HepG2 (cell line): ENCODE data around the gene ARL16. TPM values are rescaled to one million over a fixed set of nuclear protein-coding genes. Genes with fewer than 3 reads are reported as not detected.
A peak's percentile ranks its signal among the peaks of the same experiment; 100 is the strongest.

Experiments
- CBX2 ChIP-seq, 2 experiments: fragments of 200-600 bp in 1 of 2; sonication (generic); formaldehyde crosslinking in 1 of 2; IDR thresholded peaks; 2 replicates each; pipeline versions ENCODE4 v1.7.0 to v1.8.1; 2018 to 2022; ENCODE audit warnings: low read depth in 2 of 2, low read length in 1 of 2, mild to moderate bottlenecking in 1 of 2, missing genetic modification reagents in 1 of 2
- ELF4 ChIP-seq: sonication (generic); formaldehyde crosslinking; IDR thresholded peaks from 2 replicates; pipeline ENCODE4 v1.5.0; 2020; ENCODE audit warnings: missing genetic modification reagents, mild to moderate bottlenecking, moderate library complexity, borderline replicate concordance
- NFRKB ChIP-seq: fragments of 450-650 bp; IDR thresholded peaks from 2 replicates; pipeline ENCODE4 v1.6.1; 2017
- POLR2G ChIP-seq: fragments of 200-400 bp; formaldehyde crosslinking; IDR thresholded peaks from 2 replicates; pipeline ENCODE4 v1.6.1; 2018; ENCODE audit warnings: mild to moderate bottlenecking, low read depth, low read length, moderate library complexity
- RXRA ChIP-seq: sonication (generic); formaldehyde crosslinking; IDR thresholded peaks from 2 replicates; pipeline ENCODE4 v1.5.1; 2020; ENCODE audit warnings: missing genetic modification reagents
- RXRB ChIP-seq: IDR thresholded peaks from 2 replicates; pipeline ENCODE4 v1.6.1; 2016; ENCODE audit warnings: borderline replicate concordance, missing genetic modification reagents, missing compliant biosample characterization
- ZGPAT ChIP-seq: IDR thresholded peaks from 2 replicates; pipeline ENCODE4 v1.6.1; 2016; ENCODE audit warnings: mild to moderate bottlenecking
- ZNF318 ChIP-seq: sonication (generic); formaldehyde crosslinking; IDR thresholded peaks from 2 replicates; pipeline ENCODE4 v1.4.0; 2020; ENCODE audit warnings: mild to moderate bottlenecking, missing genetic modification reagents
- polyA plus RNA-seq, 8 experiments: library from polyadenylated mRNA; depleted of rRNA in 3 of 8; stranded (reverse) in 7 of 8; unstranded in 1 of 8; fragments of >200 nt; fragmentation: Illumina TruSeq in 4 of 8; extraction: Trizol in 4 of 8; gene quantifications; 2 replicates each; pipeline versions ENCODE4 v1.2.1 to v1.2.3, GENCODE V29; 2011 to 2016; ENCODE audit warnings: low read depth in 4 of 8, missing spikeins in 1 of 8, mixed read lengths in 1 of 8; ENCODE audit not compliant: insufficient read depth in 1 of 8
- total RNA-seq, 5 experiments: library from RNA; depleted of rRNA; stranded (reverse); fragments of >200 nt; fragmentation: Illumina TruSeq; extraction: Trizol; gene quantifications; 2 replicates each; pipeline ENCODE4 v1.2.3, GENCODE V29; 2016; ENCODE audit warnings: low read depth in 1 of 5
- TF ChIP-seq, protein P1 (sequence below): sonication (generic); formaldehyde crosslinking; IDR thresholded peaks from 2 replicates; pipeline ENCODE4 v1.4.0; 2020; ENCODE audit warnings: mild to moderate bottlenecking, low read depth, missing genetic modification reagents
- TF ChIP-seq, protein P2 (sequence below), 2 experiments: sonication (generic) in 1 of 2; formaldehyde crosslinking in 1 of 2; IDR thresholded peaks; 2 replicates each; pipeline versions ENCODE4 v1.5.1 to v1.6.1; 2011 to 2020; ENCODE audit warnings: borderline replicate concordance in 1 of 2, low read depth in 1 of 2, low read length in 1 of 2, mild to moderate bottlenecking in 1 of 2, missing genetic modification reagents in 1 of 2, moderate library complexity in 1 of 2
- TF ChIP-seq, protein P3 (sequence below): sonication (generic); formaldehyde crosslinking; IDR thresholded peaks from 2 replicates; pipeline ENCODE4 v1.9.0; 2021; ENCODE audit warnings: missing genetic modification reagents, mild to moderate bottlenecking, borderline replicate concordance

ARL16 gene
- total and polyA plus RNA-seq, 2 of the 13 experiments (the other 11 are each of a cell fraction or from before 2014, with no cell fraction given), result 20.8 to 30.8 TPM

DNA sequence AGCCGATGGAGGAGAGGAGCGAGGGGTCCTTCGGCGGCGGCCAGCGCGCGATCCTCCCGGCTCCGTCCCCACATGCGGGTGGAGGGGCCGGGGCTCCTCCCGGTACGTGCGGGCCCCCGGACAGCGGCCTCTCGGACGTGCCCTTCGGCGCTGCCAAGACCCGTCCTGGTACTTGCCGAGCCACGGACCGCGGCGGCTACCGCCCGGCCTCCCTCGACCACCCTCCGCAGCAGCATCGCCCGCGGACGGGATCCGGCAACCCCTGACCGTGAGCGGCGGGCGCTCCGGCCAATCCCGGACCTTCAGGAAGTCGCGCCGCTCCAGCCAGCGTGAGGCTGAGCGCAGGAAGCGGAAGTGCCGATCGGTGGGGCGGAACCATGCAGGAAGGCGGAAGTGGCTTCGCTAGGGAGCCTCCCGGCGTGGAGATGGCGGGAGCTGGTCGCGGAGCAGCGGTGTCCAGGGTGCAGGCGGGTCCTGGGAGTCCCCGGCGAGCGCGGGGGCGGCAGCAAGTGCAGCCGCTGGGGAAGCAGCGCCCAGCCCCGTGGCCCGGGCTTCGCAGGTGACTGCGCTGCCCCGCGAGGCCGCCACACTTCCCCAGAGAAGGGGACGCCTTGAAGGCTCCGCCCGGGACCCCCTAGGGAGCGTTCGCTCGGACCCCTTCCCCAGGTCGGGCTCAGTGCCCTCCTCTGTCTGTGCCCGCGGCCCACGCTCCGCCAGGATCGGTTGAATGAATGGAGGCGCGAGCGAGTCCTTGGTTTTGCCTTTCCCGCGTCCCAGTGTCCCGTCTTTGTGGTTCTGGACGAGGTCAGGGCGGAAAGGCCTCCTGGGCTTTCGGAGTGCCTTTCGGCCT, 17.0 kb downstream of the ARL16 start, which contains the start of the genes CCDC137 and OXLD1 (continued):
- peak; percentile 31; the same call in 1 of the 2 replicates for TF ChIP-seq ZNF318
- TF ChIP-seq NFRKB, result no peak
- no peak for TF ChIP-seq CBX2 (IDR thresholded peaks at IDR 0.05; ENCODE audit: low read depth, low read length)
- no peak for TF ChIP-seq CBX2 (CRISPR knock-in tag; IDR thresholded peaks at IDR 0.05; ENCODE audit: low read depth)
- TF ChIP-seq, protein P1, sequence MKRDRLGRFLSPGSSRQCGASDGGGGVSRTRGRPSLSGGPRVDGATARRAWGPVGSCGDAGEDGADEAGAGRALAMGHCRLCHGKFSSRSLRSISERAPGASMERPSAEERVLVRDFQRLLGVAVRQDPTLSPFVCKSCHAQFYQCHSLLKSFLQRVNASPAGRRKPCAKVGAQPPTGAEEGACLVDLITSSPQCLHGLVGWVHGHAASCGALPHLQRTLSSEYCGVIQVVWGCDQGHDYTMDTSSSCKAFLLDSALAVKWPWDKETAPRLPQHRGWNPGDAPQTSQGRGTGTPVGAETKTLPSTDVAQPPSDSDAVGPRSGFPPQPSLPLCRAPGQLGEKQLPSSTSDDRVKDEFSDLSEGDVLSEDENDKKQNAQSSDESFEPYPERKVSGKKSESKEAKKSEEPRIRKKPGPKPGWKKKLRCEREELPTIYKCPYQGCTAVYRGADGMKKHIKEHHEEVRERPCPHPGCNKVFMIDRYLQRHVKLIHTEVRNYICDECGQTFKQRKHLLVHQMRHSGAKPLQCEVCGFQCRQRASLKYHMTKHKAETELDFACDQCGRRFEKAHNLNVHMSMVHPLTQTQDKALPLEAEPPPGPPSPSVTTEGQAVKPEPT (CRISPR knock-in tag), result 0 out of 2 replicates have a peak, but pooled peaks have one; percentile 54
- TF ChIP-seq RXRA (CRISPR knock-in tag), result peak; percentile 79; the same call in 1 of the 2 replicates
- TF ChIP-seq, protein P2, sequence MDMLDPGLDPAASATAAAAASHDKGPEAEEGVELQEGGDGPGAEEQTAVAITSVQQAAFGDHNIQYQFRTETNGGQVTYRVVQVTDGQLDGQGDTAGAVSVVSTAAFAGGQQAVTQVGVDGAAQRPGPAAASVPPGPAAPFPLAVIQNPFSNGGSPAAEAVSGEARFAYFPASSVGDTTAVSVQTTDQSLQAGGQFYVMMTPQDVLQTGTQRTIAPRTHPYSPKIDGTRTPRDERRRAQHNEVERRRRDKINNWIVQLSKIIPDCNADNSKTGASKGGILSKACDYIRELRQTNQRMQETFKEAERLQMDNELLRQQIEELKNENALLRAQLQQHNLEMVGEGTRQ (IDR thresholded peaks at IDR 0.05; ENCODE audit: low read depth, low read length), result no peak
- TF ChIP-seq, protein P2 (CRISPR knock-in tag; IDR thresholded peaks at IDR 0.05; ENCODE audit: borderline replicate concordance), result no peak; the same call in 1 of the 2 replicates
- peak; percentile 62; the same call in 1 of the 2 replicates for TF ChIP-seq RXRB (CRISPR knock-in tag)
- TF ChIP-seq ZGPAT (CRISPR knock-in tag), result peak; percentile 76; the same call in 1 of the 2 replicates
- TF ChIP-seq, protein P3, sequence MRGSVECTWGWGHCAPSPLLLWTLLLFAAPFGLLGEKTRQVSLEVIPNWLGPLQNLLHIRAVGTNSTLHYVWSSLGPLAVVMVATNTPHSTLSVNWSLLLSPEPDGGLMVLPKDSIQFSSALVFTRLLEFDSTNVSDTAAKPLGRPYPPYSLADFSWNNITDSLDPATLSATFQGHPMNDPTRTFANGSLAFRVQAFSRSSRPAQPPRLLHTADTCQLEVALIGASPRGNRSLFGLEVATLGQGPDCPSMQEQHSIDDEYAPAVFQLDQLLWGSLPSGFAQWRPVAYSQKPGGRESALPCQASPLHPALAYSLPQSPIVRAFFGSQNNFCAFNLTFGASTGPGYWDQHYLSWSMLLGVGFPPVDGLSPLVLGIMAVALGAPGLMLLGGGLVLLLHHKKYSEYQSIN (CRISPR knock-in tag), result no peak
- TF ChIP-seq POLR2G, result peak; percentile 98
- peak; percentile 100 for TF ChIP-seq ELF4 (CRISPR knock-in tag)
